T-helper 2 cell (primary cell): ENCODE data around the gene HTR3E.
A peak's percentile ranks its signal among the peaks of the same experiment; 100 is the strongest.
"Not testable (repeated sequence)": the region's sequence is repeated elsewhere in the genome, so short reads cannot be mapped to it uniquely, and the experiment has no call there.

ENCODE experiments used
- DNase-seq, 5 experiments: peaks; one replicate each; pipeline versions ENCODE4 v3.0.0 to v3.0.0-alpha.2; 2012 to 2022
- total RNA-seq, 2 donors: gene quantifications; one replicate each; lab custom pipeline; 2026; lab: John Stamatoyannopoulos, UW

The HTR3E gene
- 0 reads per million in 2 donors for total RNA-seq

GRCh38 chr3:184096811-184097383, at the start of gene HTR3E:
Gene HTR3E, plus strand, starts transcription at chr3:184097064. Its CDS starts 466 bp downstream, at chr3:184097530.
- DNase-seq = no peak

- DNase-seq = no peak
These were observed 46.5 kb upstream of the HTR3E start for GRCh38 chr3:184050217-184050847.

GRCh38 chr3:184052767-184053166, 44.1 kb upstream of the HTR3E start, which contains the start of gene HTR3C:
Gene HTR3C, plus strand, starts transcription at chr3:184053047. Its CDS starts 34 bp downstream, at chr3:184053081.
- DNase-seq = no peak

GRCh38 chr3:184058029-184058428, 38.8 kb upstream of the HTR3E start:
- DNase-seq = no peak

GRCh38 chr3:184059424-184059823, 37.4 kb upstream of the HTR3E start:
- DNase-seq = no peak

- DNase-seq = no peak
These were observed 34.2 kb upstream of the HTR3E start for GRCh38 chr3:184062637-184063036.

GRCh38 chr3:184066211-184066610, 30.7 kb upstream of the HTR3E start:
- DNase-seq = no peak

- no peak for DNase-seq
These were observed 29.2 kb upstream of the HTR3E start for GRCh38 chr3:184067573-184068055.

- DNase-seq = no peak
These were observed 28.5 kb upstream of the HTR3E start for GRCh38 chr3:184068344-184068743.

- DNase-seq = not testable (repeated sequence)
These were observed 25.7 kb upstream of the HTR3E start for GRCh38 chr3:184071142-184071541.

- no peak for DNase-seq
These were observed 23.2 kb upstream of the HTR3E start for GRCh38 chr3:184073621-184074020.

- DNase-seq = no peak
These were observed 21.0 kb upstream of the HTR3E start for GRCh38 chr3:184075901-184076300.

- DNase-seq = no peak
These were observed 19.0 kb upstream of the HTR3E start for GRCh38 chr3:184077881-184078280.

GRCh38 chr3:184078851-184079250, 18.0 kb upstream of the HTR3E start:
- no peak for DNase-seq

GRCh38 chr3:184081116-184081830, 15.6 kb upstream of the HTR3E start:
- no peak for DNase-seq

- no peak for DNase-seq
These were observed 14.8 kb upstream of the HTR3E start for GRCh38 chr3:184082034-184082433.

- no peak for DNase-seq
These were observed 14.4 kb upstream of the HTR3E start for GRCh38 chr3:184082465-184082864.

- peak in 1 of 5 experiments; percentile 81 for DNase-seq
These were observed 11.4 kb upstream of the HTR3E start for GRCh38 chr3:184085389-184085852.

- DNase-seq = no peak
These were observed 4.7 kb upstream of the HTR3E start for GRCh38 chr3:184092199-184092598.

GRCh38 chr3:184097556-184097955, 692 bp downstream of the HTR3E start:
- no peak for DNase-seq

- DNase-seq = no peak
These were observed 3.2 kb downstream of the HTR3E start for GRCh38 chr3:184099806-184100686.

GRCh38 chr3:184110316-184110725, 13.5 kb downstream of the HTR3E start:
- no peak for DNase-seq

- DNase-seq = no peak
These were observed 19.2 kb downstream of the HTR3E start for GRCh38 chr3:184116017-184116416.
